HepG2 (cell line): ENCODE results near the gene KCNH6.

ENCODE experiments used
- BCL3 ChIP-seq: sonication (generic); formaldehyde crosslinking; IDR thresholded peaks from 2 replicates; pipeline ENCODE4 v1.5.1; 2020; ENCODE audit warnings: mild to moderate bottlenecking, missing genetic modification reagents, moderate library complexity
- JUN ChIP-seq: sonication (generic); formaldehyde crosslinking; IDR thresholded peaks from 2 replicates; pipeline ENCODE4 v1.4.0; 2020; ENCODE audit warnings: mild to moderate bottlenecking, missing genetic modification reagents
- MAFK ChIP-seq, 2 experiments: IDR thresholded peaks in 1 of 2; conservative IDR thresholded peaks in 1 of 2; 2 replicates each; pipeline ENCODE4 v1.6.1; 2011; ENCODE audit warnings: improper control_type of control experiment in 2 of 2, low read length in 2 of 2
- MAX ChIP-seq: IDR thresholded peaks from 2 replicates; pipeline ENCODE4 v1.6.1; 2012; ENCODE audit warnings: inconsistent platforms
- NAIF1 ChIP-seq: sonication (generic); formaldehyde crosslinking; IDR thresholded peaks from 2 replicates; pipeline ENCODE4 v1.5.0; 2020; ENCODE audit warnings: mild to moderate bottlenecking, missing genetic modification reagents, borderline replicate concordance
- ONECUT2 ChIP-seq: sonication (generic); formaldehyde crosslinking; IDR thresholded peaks from 2 replicates; pipeline ENCODE4 v1.4.0; 2020; ENCODE audit warnings: missing genetic modification reagents
- POLR2AphosphoS5 ChIP-seq: IDR thresholded peaks from 2 replicates; pipeline ENCODE4 v1.6.1; 2012; ENCODE audit warnings: low read depth, low read length
- RXRA ChIP-seq: sonication (generic); formaldehyde crosslinking; IDR thresholded peaks from 2 replicates; pipeline ENCODE4 v1.5.1; 2020; ENCODE audit warnings: missing genetic modification reagents
- ZNF10 ChIP-seq: sonication (generic); formaldehyde crosslinking; IDR thresholded peaks from 2 replicates; pipeline ENCODE4 v1.4.0; 2020; ENCODE audit warnings: mild to moderate bottlenecking, low read depth, missing genetic modification reagents, borderline replicate concordance
- ZNF570 ChIP-seq: sonication (generic); formaldehyde crosslinking; IDR thresholded peaks from 2 replicates; pipeline ENCODE4 v1.4.0; 2020; ENCODE audit warnings: mild to moderate bottlenecking, missing genetic modification reagents, borderline replicate concordance
- ZSCAN25 ChIP-seq: sonication (generic); formaldehyde crosslinking; IDR thresholded peaks from 2 replicates; pipeline ENCODE4 v1.8.0; 2022; ENCODE audit warnings: mild to moderate bottlenecking, missing genetic modification reagents

- no peak for TF ChIP-seq ZNF10 (CRISPR knock-in tag)
- no peak for TF ChIP-seq MAX
- TF ChIP-seq POLR2AphosphoS5 = no peak
- no peak for TF ChIP-seq ZSCAN25 (CRISPR knock-in tag)
- TF ChIP-seq MAFK (conservative IDR thresholded peaks at IDR 0.05 in 1 of 2, IDR thresholded peaks at IDR 0.05 in 1 of 2; ENCODE audit: low read length in 2 of 2) = no peak
- no peak for TF ChIP-seq JUN (CRISPR knock-in tag)
- no peak for TF ChIP-seq RXRA (CRISPR knock-in tag)
- TF ChIP-seq ZNF570 = no peak
- no peak for TF ChIP-seq ONECUT2 (CRISPR knock-in tag)
- TF ChIP-seq BCL3 = no peak
- TF ChIP-seq NAIF1 (CRISPR knock-in tag) = no peak
Observed at GRCh38 chr17:63555500-63556156, 32.5 kb downstream of the KCNH6 start.
